NCI-H446 treated with DMSO at 0.1 percent for 48 hours (cell line): ENCODE results near the gene CALCB.
"Not testable (repeated sequence)": the region's sequence is repeated elsewhere in the genome, so short reads cannot be mapped to it uniquely, and the experiment has no call there.

Experiments used
- DNase-seq: peaks from one replicate; lab custom pipeline; 2025; lab: John Stamatoyannopoulos, UW

CALCB gene

GRCh38 chr11:15073361-15074205 lies at the start of gene CALCB:
Gene CALCB (plus strand): TSS chr11:15073593. CDS start chr11:15074719, 1,126 bp downstream.
- DNase-seq: no peak

- no peak for DNase-seq
These were observed 46.4 kb upstream of the CALCB start for GRCh38 chr11:15027011-15027410.

GRCh38 chr11:15027956-15028355 lies 45.4 kb upstream of the CALCB start:
- no peak for DNase-seq

GRCh38 chr11:15028379-15028778 lies 45.0 kb upstream of the CALCB start:
- no peak for DNase-seq

- not testable (repeated sequence) for DNase-seq
These were observed 41.4 kb upstream of the CALCB start for GRCh38 chr11:15031945-15032344.

GRCh38 chr11:15034687-15035267 lies 38.6 kb upstream of the CALCB start:
- DNase-seq: no peak

GRCh38 chr11:15035283-15035682 lies 38.1 kb upstream of the CALCB start:
- no peak for DNase-seq

- no peak for DNase-seq
These were observed 34.4 kb upstream of the CALCB start for GRCh38 chr11:15038963-15039362.

- DNase-seq: no peak
These were observed 28.2 kb upstream of the CALCB start for GRCh38 chr11:15045209-15045608.

- DNase-seq: no peak
These were observed 27.5 kb upstream of the CALCB start for GRCh38 chr11:15045891-15046290.

- not testable (repeated sequence) for DNase-seq
These were observed 26.7 kb upstream of the CALCB start for GRCh38 chr11:15046673-15047072.

- no peak for DNase-seq
These were observed 24.8 kb upstream of the CALCB start for GRCh38 chr11:15048616-15049015.

- no peak for DNase-seq
These were observed 20.2 kb upstream of the CALCB start for GRCh38 chr11:15053191-15053685.

- peak; percentile 14 for DNase-seq
These were observed 17.6 kb upstream of the CALCB start for GRCh38 chr11:15055620-15056356.

- no peak for DNase-seq
These were observed 16.1 kb upstream of the CALCB start for GRCh38 chr11:15057329-15057728.

- DNase-seq: no peak
These were observed 14.1 kb upstream of the CALCB start for GRCh38 chr11:15059132-15059915.

- no peak for DNase-seq
These were observed 10.8 kb upstream of the CALCB start for GRCh38 chr11:15062599-15062998.

GRCh38 chr11:15069751-15070150 lies 3.6 kb upstream of the CALCB start:
- DNase-seq: not testable (repeated sequence)

- DNase-seq: no peak
These were observed 1.7 kb upstream of the CALCB start for GRCh38 chr11:15071556-15072255.

GRCh38 chr11:15072551-15073143 lies 746 bp upstream of the CALCB start:
- no peak for DNase-seq
